SK-N-MC (cell line): Measurements from ENCODE around the gene ARMH3.

Experiments
- EZH2 ChIP-seq: fragments of 200-600 bp; sonication (generic); IDR thresholded peaks from one replicate; pipeline ENCODE4 v1.6.1; 2017; ENCODE audit warnings: antibody characterized with exemption
- FOXP2 ChIP-seq: optimal IDR thresholded peaks from 2 replicates; pipeline ENCODE3; 2011; ENCODE audit warnings: mild to moderate bottlenecking, moderate library complexity; ENCODE audit not compliant: insufficient read depth; ENCODE audit errors: extremely low read length, control extremely low read depth
- POLR2AphosphoS5 ChIP-seq: IDR thresholded peaks from 2 replicates; pipeline ENCODE4 v1.6.1; 2012; ENCODE audit warnings: mild to moderate bottlenecking, low read depth, low read length, borderline replicate concordance

GRCh38 chr10:101828766-101829551, 227.0 kb downstream of the ARMH3 start:
- no peak for TF ChIP-seq EZH2
- TF ChIP-seq POLR2AphosphoS5 = no peak
- TF ChIP-seq FOXP2 = no peak
